DND-41 (cell line): ENCODE data around the gene C5AR1.
"Not testable (repeated sequence)": the region's sequence is repeated elsewhere in the genome, so short reads cannot be mapped to it uniquely, and the experiment has no call there.

Source experiments
- ATAC-seq: fragments of 200-7000 bp; cut with Tn5 transposase; 3 replicates; pipeline ENCODE4 v1.9.1; 2021; ENCODE audit warnings: low read depth; ENCODE audit not compliant: insufficient read depth
- DNase-seq: peaks from one replicate; pipeline ENCODE4 v3.0.0-alpha.2; 2020
- H2AFZ ChIP-seq: 2 replicates; pipeline ENCODE4 v1.6.0; 2012; ENCODE audit warnings: low read depth, low read length
- H3K27ac ChIP-seq: 2 replicates; pipeline ENCODE4 v1.5.1; 2012; ENCODE audit warnings: low read length, inconsistent platforms
- H3K27me3 ChIP-seq: fragments of 200-600 bp; sonication (generic); 2 replicates; pipeline ENCODE4 v1.6.0; 2012; ENCODE audit warnings: low read length, mild to moderate bottlenecking, inconsistent platforms; ENCODE audit not compliant: insufficient read depth, poor library complexity
- H3K36me3 ChIP-seq: 2 replicates; pipeline ENCODE4 v1.5.1; 2012; ENCODE audit warnings: low read length, inconsistent platforms; ENCODE audit not compliant: insufficient read depth
- H3K4me1 ChIP-seq: 2 replicates; pipeline ENCODE4 v1.5.1; 2012; ENCODE audit warnings: mild to moderate bottlenecking, low read length; ENCODE audit not compliant: insufficient read depth
- H3K4me2 ChIP-seq: 2 replicates; pipeline ENCODE4 v1.6.0; 2012; ENCODE audit warnings: mild to moderate bottlenecking, moderate library complexity, low read length, inconsistent platforms; ENCODE audit not compliant: insufficient read depth
- H3K4me3 ChIP-seq, 2 experiments: fragments of 200-600 bp in 1 of 2; shearing (Covaris generic) in 1 of 2; 2 replicates each; pipeline ENCODE4 v1.5.1; 2012 to 2016; ENCODE audit warnings: inconsistent platforms in 2 of 2, low read length in 2 of 2, mild to moderate bottlenecking in 2 of 2, low read depth in 1 of 2, moderate library complexity in 1 of 2
- H3K79me2 ChIP-seq: 2 replicates; pipeline ENCODE4 v1.6.0; 2012; ENCODE audit warnings: low read length, inconsistent platforms; ENCODE audit not compliant: insufficient read depth
- H3K9ac ChIP-seq: 2 replicates; pipeline ENCODE4 v1.6.0; 2012; ENCODE audit warnings: low read depth, mild to moderate bottlenecking, inconsistent platforms, low read length, moderate library complexity
- H3K9me3 ChIP-seq: 2 replicates; pipeline ENCODE4 v1.5.1; 2012; ENCODE audit warnings: low read length, moderate library complexity, mild to moderate bottlenecking, inconsistent platforms; ENCODE audit not compliant: insufficient read depth, severe bottlenecking
- H4K20me1 ChIP-seq: 2 replicates; pipeline ENCODE4 v1.6.0; 2012; ENCODE audit warnings: low read length; ENCODE audit not compliant: insufficient read depth
- CTCF ChIP-seq: IDR thresholded peaks from 2 replicates; pipeline ENCODE4 v1.5.1; 2012; ENCODE audit warnings: borderline replicate concordance, low read length, moderate library complexity, mild to moderate bottlenecking; ENCODE audit not compliant: poor library complexity, severe bottlenecking; ENCODE audit errors: extremely low read depth
- EZH2 ChIP-seq: IDR thresholded peaks from 3 replicates; pipeline ENCODE4 v1.6.1; 2012; ENCODE audit warnings: borderline replicate concordance, low read depth, mild to moderate bottlenecking, moderate library complexity, low read length, inconsistent platforms; ENCODE audit not compliant: severe bottlenecking

The C5AR1 gene

GRCh38 chr19:47330466-47330869, 20.8 kb downstream of the C5AR1 start:
- ATAC-seq, result no peak

GRCh38 chr19:47331490-47331889, 21.8 kb downstream of the C5AR1 start:
- no peak for TF ChIP-seq EZH2
- TF ChIP-seq CTCF, result no peak
- ATAC-seq (no peak), DNase-seq (no peak)
- Histone ChIP-seq H3K4me3 (no peak overlapping the region), H3K9ac (no peak overlapping the region), H3K4me2 (no peak overlapping the region), H3K4me1 (no peaks in the 10 kb centered on the region), H3K36me3 (no peaks in the 10 kb centered on the region), H3K9me3 (no peaks in the 10 kb centered on the region), H2AFZ (no peak overlapping the region), H3K79me2 (no peaks in the 10 kb centered on the region), H3K27me3 (no peaks in the 10 kb centered on the region), H3K27ac (no peak overlapping the region), H4K20me1 (no peaks in the 10 kb centered on the region)

More at GRCh38 chr19:47330466-47330869, 20.8 kb downstream of the C5AR1 start:
- Histone ChIP-seq H3K9me3 (no peaks in the 10 kb centered on the region), H3K79me2 (no peaks in the 10 kb centered on the region), H4K20me1 (no peaks in the 10 kb centered on the region), H2AFZ (no peak overlapping the region), H3K27me3 (no peaks in the 10 kb centered on the region), H3K36me3 (no peaks in the 10 kb centered on the region), H3K4me2 (no peak overlapping the region), H3K27ac (no peak overlapping the region), H3K4me3 (no peak overlapping the region), H3K4me1 (no peaks in the 10 kb centered on the region), H3K9ac (no peak overlapping the region)
- TF ChIP-seq CTCF (no peak), EZH2 (no peak)
- no peak for DNase-seq

DNA sequence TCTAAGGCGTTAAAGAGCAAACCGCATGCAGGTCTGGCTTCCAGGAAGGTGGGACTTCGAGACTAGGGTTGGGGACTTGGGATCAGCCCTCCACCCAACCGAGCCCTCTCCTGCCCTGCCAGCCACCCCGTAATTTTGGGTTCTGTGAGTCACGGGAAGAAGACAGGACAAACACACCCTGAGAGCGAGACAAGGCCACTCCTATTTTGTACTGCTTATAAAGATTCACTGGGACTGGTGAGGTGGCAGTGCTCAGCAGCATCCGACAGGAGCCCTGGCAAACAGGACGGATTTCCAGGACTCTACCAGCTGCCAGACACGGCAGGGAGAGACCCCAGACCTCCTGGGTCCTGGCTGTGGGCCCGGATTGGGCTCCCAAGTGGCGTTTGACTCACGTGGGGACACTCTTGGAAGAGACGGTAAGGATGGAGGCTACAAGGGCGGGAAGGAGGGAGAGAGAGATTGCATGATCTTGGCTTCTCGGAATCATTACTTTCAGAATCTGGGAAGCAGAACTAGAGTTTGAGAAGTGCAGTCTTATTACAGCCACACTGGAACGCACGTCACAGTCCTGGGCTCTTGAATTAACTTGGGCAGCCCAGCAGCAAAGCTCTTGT, 22.4 kb downstream of the C5AR1 start, which contains the start of gene C5AR2:
TSS of gene C5AR2 (plus strand) at position 245 of the 617 bp plus-strand sequence. CDS start 8,625 bp downstream, outside the sequence.
- no peaks in the 10 kb centered on the region for H3K4me1 ChIP-seq
- ATAC-seq (no peak), DNase-seq (no peak)
- no peaks in the 10 kb centered on the region for H3K27me3 ChIP-seq
- no peak within 1 kb of the TSS for H3K4me3 ChIP-seq
- no peak within 1 kb of the TSS for H3K4me2 ChIP-seq
- no peak within 1 kb of the TSS for H2AFZ ChIP-seq
- no peaks in the 10 kb centered on the region for H3K79me2 ChIP-seq
- TF ChIP-seq CTCF (no peak), EZH2 (no peak)
- no peaks in the 10 kb centered on the region for H3K9me3 ChIP-seq
- H3K9ac ChIP-seq, result no peak within 1 kb of the TSS
- H4K20me1 ChIP-seq, result no peaks in the 10 kb centered on the region
- no peak within 1 kb of the TSS for H3K27ac ChIP-seq
- no peaks in the 10 kb centered on the region for H3K36me3 ChIP-seq

- not testable (repeated sequence) for H3K4me2 ChIP-seq, H3K9ac ChIP-seq, H3K36me3 ChIP-seq, H3K27me3 ChIP-seq, H3K4me3 ChIP-seq, H4K20me1 ChIP-seq, H2AFZ ChIP-seq, ATAC-seq, H3K4me1 ChIP-seq, H3K79me2 ChIP-seq, H3K27ac ChIP-seq, H3K9me3 ChIP-seq
- peak; percentile 19 for DNase-seq
Measured at GRCh38 chr19:47336765-47337718, 27.4 kb downstream of the C5AR1 start.
